Transverse colon (tissue), 4 donors: ENCODE measurements around the gene LGR5. TPM values are rescaled to one million over a fixed set of nuclear protein-coding genes. Genes with fewer than 3 reads are reported as not detected.

ENCODE experiments used
- DNase-seq: peaks from one replicate; pipeline ENCODE4 v3.0.0-alpha.2; 2019
- H3K27ac ChIP-seq, 4 donors: fragments of 200-600 bp; sonication (generic); 2 replicates each; pipeline ENCODE4 v1.5.1; 2016 to 2018; ENCODE audit warnings: inconsistent platforms in 4 of 4
- H3K27me3 ChIP-seq: fragments of 200-600 bp; sonication (generic); 2 replicates; pipeline ENCODE4 v1.5.1; 2017; ENCODE audit warnings: inconsistent platforms
- H3K36me3 ChIP-seq, 4 donors: fragments of 200-600 bp; sonication (generic); 2 replicates each; pipeline ENCODE4 v1.5.1; 2017 to 2019; ENCODE audit warnings: inconsistent platforms in 4 of 4
- H3K4me1 ChIP-seq, 4 donors: fragments of 200-600 bp; sonication (generic); 2 replicates each; pipeline ENCODE4 v1.5.1; 2017 to 2020; ENCODE audit warnings: inconsistent platforms in 4 of 4
- H3K4me3 ChIP-seq, 4 donors: fragments of 200-600 bp; sonication (generic); 1 replicate in 1 of 4; 2 replicates in 3 of 4; pipeline versions ENCODE4 v1.5.1 to v1.6.1; 2017 to 2019; ENCODE audit warnings: inconsistent platforms in 4 of 4
- H3K9me3 ChIP-seq, 2 donors: fragments of 200-600 bp; sonication (generic); 2 replicates each; pipeline ENCODE4 v1.5.1; 2017 to 2019; ENCODE audit warnings: inconsistent platforms in 2 of 2
- CTCF ChIP-seq, 5 experiments: fragments of 200-600 bp in 3 of 5; fragments of 450-650 bp in 2 of 5; sonication (generic) in 3 of 5; IDR thresholded peaks; 1 replicate in 2 of 5; 2 replicates in 3 of 5; pipeline ENCODE4 v1.5.1; 2016 to 2017; ENCODE audit warnings: antibody characterized with exemption in 5 of 5, inconsistent platforms in 3 of 5, mild to moderate bottlenecking in 2 of 5, moderate library complexity in 1 of 5
- EP300 ChIP-seq: sonication (generic); formaldehyde crosslinking; IDR thresholded peaks from one replicate; pipeline ENCODE4 v1.6.1; 2017; ENCODE audit warnings: antibody characterized with exemption, low read depth
- POLR2A ChIP-seq: fragments of 450-650 bp; IDR thresholded peaks from one replicate; pipeline ENCODE4 v1.6.1; 2016; ENCODE audit warnings: antibody characterized with exemption, mild to moderate bottlenecking, moderate library complexity
- POLR2AphosphoS5 ChIP-seq, 3 donors: sonication (generic); formaldehyde crosslinking; IDR thresholded peaks; one replicate each; pipeline ENCODE4 v1.6.1; 2016; ENCODE audit warnings: antibody characterized with exemption in 3 of 3
- WGBS, 2 donors: methylation state at CpG; one replicate each; pipeline ENCODE4 v1.1.5; 2018; ENCODE audit warnings: low coverage in 1 of 2; 5-methylcytosine and 5-hydroxymethylcytosine counted together
- in situ Hi-C, 4 donors: fragments of 200-750 bp; cut with MboI; loops; one replicate each; pipeline versions ENCODE4 v1.15.0 to v1.15.1; 2017; ENCODE audit warnings: low sequenced_read_pairs in 3 of 4, low pct_ligation_motif_present in 1 of 4, low pct_unique_long_range_greater_than_20kb in 1 of 4
- intact Hi-C: fragments of 100-400 bp; cut with DNase I; formaldehyde crosslinking; loops from one replicate; pipeline ENCODE4 v1.15.1; 2023; ENCODE audit warnings: low total_unique reads
- total RNA-seq, 4 donors: library from RNA; depleted of rRNA; stranded (reverse); fragments of >200 nt; gene quantifications; one replicate each; pipeline ENCODE4 v1.1.0, GENCODE V29; 2016

The LGR5 gene
- total RNA-seq, 4 donors from 2014 or later, result 0.37 to 4.8 (median 1.0) TPM

- 60% methylated on average over 1 of the region's 1 CpG; no CpG with 5 or more reads in 1 of the 2 donors for WGBS, 2 donors
- H3K36me3 ChIP-seq, result no peaks in the 10 kb centered on the region
- no peaks in the 10 kb centered on the region for H3K4me1 ChIP-seq
- H3K27ac ChIP-seq, result no peak overlapping the region
- H3K4me3 ChIP-seq, result no peak overlapping the region
- TF ChIP-seq POLR2A (no peak), EP300 (no peak), CTCF (IDR thresholded peaks at IDR 0.05) (no peak), POLR2AphosphoS5 (IDR thresholded peaks at IDR 0.05) (no peak)
- intact Hi-C loops (no loop called here), in situ Hi-C loops (no loop called here)
- H3K9me3 ChIP-seq, result no peaks in the 10 kb centered on the region
- no peak for DNase-seq
- no peaks in the 10 kb centered on the region for H3K27me3 ChIP-seq
Observed at GRCh38 chr12:71452006-71452405, 12.4 kb downstream of the LGR5 start.

DNA sequence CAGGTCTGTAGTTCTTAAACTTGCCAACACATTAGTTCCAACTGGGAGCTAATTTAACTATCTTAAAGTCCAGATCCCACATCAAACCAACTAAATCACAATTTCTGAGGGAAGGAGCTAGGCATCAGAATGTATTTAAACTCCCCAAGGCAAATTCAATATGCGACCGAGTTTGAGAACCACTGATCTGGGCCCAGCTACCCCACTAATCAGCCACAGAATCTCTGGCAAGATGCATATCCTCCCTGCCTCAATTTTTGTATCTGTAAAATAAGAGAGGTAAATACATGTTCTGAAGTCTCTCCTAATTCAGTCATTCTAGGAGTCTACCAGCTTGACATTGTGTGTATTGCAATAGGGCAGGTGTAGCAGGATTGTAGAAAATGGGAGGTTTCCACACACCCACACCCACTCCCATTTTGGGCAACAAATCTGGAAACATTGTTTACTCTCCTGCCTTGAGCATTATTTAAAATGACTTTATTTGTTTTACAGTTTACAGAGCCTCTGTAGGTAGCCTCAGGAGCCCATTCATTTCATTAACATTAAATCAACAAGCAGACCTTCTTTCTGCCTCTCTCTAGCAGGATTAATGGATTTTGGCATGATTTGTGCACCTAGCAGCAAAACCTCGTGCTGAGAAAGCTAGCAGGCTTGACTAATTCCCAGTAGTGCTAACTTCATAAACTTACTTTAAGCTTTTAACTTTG is 15.6 kb downstream of the LGR5 start:
- no peak for DNase-seq
- no peaks in the 10 kb centered on the region for H3K27me3 ChIP-seq
- 13 to 53% methylated on average over 1 to 3 of the region's 3 CpGs for WGBS, 2 donors
- intact Hi-C loops (no loop called here), in situ Hi-C loops (no loop called here)
- H3K4me3 ChIP-seq, result no peak overlapping the region
- peaks cover 0 to 5% (median 0%) of the 10 kb centered on the region in 4 donors for H3K4me1 ChIP-seq
- H3K36me3 ChIP-seq, result no peaks in the 10 kb centered on the region
- no peaks in the 10 kb centered on the region for H3K9me3 ChIP-seq
- H3K27ac ChIP-seq, result no peak overlapping the region
- TF ChIP-seq CTCF (IDR thresholded peaks at IDR 0.05), result no peak
- TF ChIP-seq POLR2A, result no peak
- no peak for TF ChIP-seq EP300
- TF ChIP-seq POLR2AphosphoS5 (IDR thresholded peaks at IDR 0.05), result no peak

GRCh38 chr12:71456316-71456715 is 16.7 kb downstream of the LGR5 start:
- no peaks in the 10 kb centered on the region for H3K9me3 ChIP-seq
- DNase-seq, result no peak
- no peaks in the 10 kb centered on the region for H3K36me3 ChIP-seq
- intact Hi-C loops, result no loop called here
- no peak overlapping the region for H3K27ac ChIP-seq
- 26 to 52% methylated on average over 2 of the region's 2 CpGs for WGBS, 2 donors
- in situ Hi-C loops, result no loop called here
- H3K4me1 ChIP-seq, result peaks cover 0 to 5% (median 0%) of the 10 kb centered on the region in 4 donors
- no peaks in the 10 kb centered on the region for H3K27me3 ChIP-seq
- TF ChIP-seq POLR2AphosphoS5 (IDR thresholded peaks at IDR 0.05) (no peak), POLR2A (no peak), EP300 (no peak), CTCF (IDR thresholded peaks at IDR 0.05) (no peak)
- H3K4me3 ChIP-seq, result no peak overlapping the region

- no peaks in the 10 kb centered on the region for H3K36me3 ChIP-seq
- WGBS, 2 donors, result 78 to 81% methylated on average over 4 of the region's 4 CpGs
- no peak overlapping the region for H3K4me3 ChIP-seq
- TF ChIP-seq CTCF (IDR thresholded peaks at IDR 0.05) (no peak), POLR2AphosphoS5 (IDR thresholded peaks at IDR 0.05) (no peak), EP300 (no peak), POLR2A (no peak)
- in situ Hi-C loops (no loop called here), intact Hi-C loops (no loop called here)
- no peaks in the 10 kb centered on the region for H3K27me3 ChIP-seq
- H3K9me3 ChIP-seq, result no peaks in the 10 kb centered on the region
- DNase-seq, result no peak
- H3K4me1 ChIP-seq, result peaks cover 0 to 5% (median 0%) of the 10 kb centered on the region in 4 donors
- no peak overlapping the region for H3K27ac ChIP-seq
Observed at GRCh38 chr12:71456990-71457389, 17.4 kb downstream of the LGR5 start.
